HG03469 (cell line): ENCODE data around the gene CABP2.
"Not testable (repeated sequence)": the region's sequence is repeated elsewhere in the genome, so short reads cannot be mapped to it uniquely, and the experiment has no call there.

Source experiments
- ATAC-seq: cut with Tn5 transposase; IDR thresholded peaks from one replicate; pipeline ENCODE4 v1.9.1; 2021; ENCODE audit warnings: mild to moderate bottlenecking, moderate library complexity, moderate number of reproducible peaks; ENCODE audit not compliant: unreplicated experiment

The CABP2 gene

DNA sequence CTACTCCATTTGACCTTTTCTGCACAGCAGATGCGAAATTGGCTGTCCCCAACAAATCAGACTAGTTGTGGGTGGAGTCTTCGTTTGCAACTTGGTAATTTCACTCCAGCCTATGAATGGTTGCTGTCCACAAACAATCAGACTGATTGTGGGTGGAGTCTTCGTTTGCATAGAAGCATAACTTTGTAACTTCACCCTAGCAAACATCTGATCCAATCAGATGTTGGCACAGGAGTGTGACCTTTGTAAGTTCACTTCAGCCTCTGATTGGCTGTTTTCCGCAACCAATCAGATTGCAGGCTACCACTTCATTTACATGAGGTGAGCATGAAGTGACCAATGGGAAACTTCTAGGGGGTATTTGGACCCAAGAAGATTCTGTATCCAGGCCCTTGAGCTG, 16.3 kb upstream of the CABP2 start:
- ATAC-seq, result no peak

DNA sequence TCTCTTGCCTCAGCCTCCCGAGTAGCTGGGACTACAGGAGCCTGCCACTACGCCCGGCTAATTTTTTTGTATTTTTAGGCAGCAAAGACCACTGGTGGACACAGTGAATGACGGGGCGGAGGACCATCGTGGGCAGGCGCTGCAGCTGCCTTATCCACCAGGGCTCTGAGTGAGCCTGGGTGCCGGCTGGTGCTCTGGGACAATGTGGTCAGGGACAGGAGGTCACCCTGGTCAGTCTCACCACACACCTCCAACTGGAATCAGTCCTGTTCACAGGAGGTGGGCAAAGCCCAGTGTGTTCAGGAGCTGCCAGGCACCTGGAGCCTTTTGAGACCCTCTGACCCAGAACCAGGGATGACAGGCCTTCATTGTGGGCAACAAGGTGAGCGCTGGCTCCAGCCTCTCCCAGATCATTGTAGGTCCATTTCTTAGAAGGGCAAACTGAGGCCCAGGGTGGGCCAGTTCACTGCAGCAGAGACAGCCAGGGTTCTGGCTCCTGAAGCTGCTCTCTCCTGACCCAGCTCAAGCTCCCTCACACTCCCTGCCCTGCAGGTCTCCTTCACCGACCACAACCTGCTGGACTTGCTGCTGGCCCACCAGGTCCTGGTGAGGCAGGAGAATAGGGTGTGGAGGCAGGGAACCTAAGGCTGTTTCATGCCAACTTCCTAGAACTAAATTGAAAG, 15.7 kb upstream of the CABP2 start:
- ATAC-seq, result no peak

DNA sequence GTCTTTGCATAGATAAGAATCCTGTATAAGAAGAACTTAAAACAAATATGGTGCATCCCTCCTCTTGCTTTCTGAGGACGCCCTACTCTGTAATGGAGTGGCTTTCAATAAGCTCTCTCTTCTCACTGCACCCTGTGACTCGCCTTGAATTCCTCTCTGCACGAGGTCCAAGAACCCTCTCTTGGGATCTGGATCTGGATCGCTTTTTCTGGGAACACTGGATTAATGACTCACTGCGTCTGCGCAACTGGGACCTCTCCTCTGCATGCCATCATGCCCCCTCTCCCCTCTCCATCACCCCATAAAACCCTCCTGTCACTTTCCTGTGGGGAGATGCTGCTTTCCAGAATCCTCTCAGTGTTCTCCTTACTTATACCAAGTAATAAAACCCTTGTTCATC, 15.1 kb upstream of the CABP2 start:
- ATAC-seq, result no peak

DNA sequence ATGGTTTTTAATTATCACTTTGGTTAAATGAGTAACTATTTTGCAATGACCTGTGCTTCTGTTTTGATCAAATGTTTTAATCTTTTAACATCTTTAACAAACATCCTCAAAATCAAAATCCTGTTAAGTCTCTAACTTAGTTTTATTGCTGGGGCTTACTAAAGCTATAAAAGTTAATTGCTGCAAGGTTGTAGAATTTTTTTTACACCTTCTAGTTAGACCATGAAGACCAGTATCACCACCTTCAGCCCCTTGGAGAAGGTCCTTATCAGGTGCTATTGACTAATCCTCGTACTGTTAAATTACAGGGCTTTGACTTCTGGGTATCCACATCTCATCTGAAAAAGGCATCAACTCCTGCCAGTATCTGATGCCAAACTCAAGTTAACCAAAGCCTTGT, 12.3 kb upstream of the CABP2 start:
- no peak for ATAC-seq

DNA sequence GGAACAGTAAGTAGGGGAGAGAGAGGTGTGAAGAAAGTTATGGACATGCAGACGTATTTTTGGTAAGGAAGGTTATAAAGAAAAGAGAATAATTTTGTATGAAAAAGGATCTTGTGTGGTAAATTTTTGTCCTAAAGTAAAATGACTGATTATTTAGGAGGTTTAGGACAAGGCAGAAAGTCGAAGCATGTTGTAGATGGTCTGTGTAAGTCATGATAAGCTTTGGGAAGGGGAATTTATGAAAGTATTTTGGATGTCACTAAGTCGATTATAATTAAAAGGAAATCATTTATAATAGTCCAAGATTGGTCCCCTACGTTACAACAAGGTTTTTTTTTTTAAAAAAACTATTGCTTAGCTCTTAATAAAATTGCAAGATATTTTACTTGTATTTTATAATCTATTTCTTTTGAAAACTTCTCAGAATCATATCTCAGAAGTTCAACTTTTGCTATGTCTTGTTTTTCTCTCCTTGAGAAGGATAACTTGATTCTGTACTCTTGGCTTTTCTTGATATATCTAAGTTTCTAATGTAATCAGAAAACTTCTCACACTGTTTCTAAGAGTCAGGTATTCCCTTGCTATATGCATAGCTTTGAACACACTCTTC, 10.9 kb upstream of the CABP2 start:
- ATAC-seq, result no peak

DNA sequence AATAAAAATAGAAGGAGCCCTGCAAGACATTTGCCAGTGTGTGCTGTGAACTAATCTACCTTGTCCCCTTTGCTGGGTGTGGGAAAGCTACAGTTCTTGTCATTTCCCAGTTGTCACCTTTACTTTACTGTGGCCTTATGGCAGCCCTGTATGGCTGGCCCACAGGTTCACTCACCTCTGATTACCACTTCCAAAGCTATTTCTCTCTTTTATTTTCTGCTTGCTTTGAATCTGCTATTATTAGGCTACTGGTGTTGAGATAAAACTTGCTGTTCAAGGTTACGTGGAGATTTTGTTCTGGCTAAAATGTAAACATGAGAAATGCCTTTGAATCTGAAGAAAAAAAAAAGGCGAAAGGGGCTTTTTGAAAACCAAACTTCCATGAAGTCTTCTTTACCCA, 9.6 kb upstream of the CABP2 start:
- no peak for ATAC-seq

DNA sequence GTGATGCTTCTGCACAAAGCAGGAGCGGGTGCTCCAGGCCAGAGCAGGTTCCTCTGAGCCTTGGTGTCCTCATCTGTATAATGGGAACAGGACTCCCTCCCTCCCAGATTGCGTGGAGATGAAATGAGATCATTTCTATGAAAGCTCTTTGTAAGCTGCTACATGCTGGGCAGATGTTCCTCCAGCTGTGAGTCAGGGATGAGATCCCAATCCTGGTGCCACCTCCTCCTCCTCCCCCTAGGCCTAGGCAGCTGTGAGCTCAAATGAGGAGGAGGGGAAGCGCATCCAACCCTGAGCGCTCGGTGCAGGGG, 7.0 kb upstream of the CABP2 start:
- no peak for ATAC-seq

DNA sequence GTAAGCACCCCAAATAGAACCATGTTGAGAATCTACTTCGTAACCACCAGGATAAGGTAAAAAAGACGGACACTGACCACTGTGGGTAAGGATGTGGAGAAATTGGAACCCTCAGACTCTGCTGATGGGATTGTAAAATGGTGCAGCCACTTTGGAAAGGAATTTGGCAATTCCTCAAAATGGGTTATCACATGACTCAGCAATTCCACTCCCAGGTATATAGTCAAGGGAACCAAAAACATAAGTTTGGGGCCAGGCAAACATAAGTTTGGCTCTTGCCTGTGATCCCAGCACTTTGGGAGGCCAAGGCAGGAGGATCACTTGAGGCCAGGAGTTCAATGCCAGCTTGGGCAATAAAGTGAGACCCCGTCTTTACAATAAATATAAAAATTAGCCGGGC, 5.1 kb upstream of the CABP2 start:
- no peak for ATAC-seq

DNA sequence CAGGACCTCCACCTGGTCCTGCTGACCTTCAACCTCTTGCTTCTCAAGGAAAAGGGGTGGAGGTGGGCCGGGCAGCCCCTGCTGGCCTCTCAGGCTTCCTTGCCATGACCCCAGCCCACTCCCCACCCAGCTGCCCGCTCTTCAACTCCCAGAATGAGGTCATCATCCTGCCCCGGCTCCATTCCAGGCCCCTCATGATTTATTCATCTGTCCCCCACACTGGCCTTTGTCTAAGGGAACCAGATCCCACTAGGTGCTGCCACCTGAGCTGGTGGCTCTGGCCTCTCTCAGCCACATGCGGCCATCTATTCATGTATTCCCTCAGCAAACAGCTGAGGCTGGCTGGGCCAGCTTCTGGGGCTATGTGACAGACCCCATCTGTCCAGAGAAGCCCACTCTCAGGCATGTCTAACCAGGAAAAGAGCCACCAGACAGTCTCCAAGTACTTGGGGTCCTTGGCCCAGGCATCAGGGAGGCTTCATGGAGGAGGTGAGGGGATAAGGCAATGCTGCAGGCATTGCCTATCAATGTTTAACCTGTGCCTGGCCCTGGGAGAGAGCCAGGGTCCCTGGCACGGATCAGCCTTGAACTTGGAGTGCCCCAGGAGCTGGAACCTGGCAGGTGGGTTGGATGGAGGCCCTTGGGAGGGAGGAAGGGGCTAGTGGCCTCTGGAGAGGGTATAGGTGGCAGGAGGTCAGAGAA, 2.2 kb upstream of the CABP2 start:
- ATAC-seq, result no peak

DNA sequence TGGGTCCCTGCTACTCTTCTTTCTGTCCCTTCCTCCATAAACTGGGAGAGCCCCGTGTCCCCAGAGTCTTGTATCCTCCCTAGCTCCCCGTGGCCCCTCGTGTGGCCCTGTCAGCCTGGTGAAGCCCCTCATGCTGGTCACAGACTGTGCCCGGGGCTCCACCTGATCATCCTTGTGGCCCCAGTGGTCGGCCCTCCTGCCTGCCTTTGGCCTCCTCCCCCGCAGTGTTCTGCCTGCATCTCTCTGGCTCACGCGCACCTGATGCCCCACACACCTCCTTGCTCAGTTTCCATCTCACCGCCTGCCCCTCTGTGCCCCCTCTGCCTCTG, 1.2 kb upstream of the CABP2 start:
- no peak for ATAC-seq

DNA sequence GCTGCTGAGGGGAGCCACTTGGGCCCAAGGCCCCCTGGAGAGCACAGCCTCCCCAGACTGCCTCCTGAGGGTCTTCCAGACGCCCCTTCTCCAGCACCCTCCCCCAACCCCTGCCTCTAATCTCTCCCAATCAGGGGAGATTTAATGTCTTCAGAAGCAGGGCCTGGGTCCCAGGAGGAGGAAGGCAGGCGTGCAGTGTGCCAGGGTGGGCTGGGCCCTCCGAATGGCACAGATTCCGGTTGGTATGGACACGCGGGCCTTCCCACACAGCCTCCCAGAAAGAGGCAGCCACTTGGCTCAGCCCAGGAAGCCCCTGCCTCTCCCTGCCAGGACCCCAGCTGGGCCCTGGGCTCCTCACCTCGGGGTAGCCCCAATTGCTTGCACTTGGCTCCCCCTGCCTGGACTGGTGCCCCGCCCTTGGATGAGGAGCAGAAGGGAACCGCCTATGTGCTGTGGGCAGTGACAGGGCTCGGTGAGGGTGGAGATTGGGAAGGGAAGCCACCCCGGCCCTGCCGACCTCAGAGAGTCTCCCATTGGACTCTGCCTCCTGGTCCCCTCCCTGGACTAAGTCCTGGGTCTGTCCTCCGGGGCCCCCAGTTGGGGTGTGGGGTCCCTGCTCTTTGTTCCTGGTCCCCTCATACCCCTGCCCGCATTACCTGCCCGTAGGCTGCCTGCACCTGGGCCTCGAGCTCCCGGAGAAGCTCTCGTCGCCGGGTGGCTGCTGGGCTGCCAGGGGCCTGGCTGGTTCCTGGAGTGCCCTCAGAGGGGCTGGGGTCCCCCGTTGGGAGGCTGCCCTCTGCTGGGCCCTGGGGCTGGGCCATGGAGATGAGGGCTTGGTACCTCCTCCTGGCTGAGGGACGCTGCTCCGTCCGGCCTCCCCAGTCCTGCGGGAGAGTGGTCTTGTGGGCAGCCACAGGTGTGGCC, 572 bp upstream of the CABP2 start:
- ATAC-seq, result no peak

DNA sequence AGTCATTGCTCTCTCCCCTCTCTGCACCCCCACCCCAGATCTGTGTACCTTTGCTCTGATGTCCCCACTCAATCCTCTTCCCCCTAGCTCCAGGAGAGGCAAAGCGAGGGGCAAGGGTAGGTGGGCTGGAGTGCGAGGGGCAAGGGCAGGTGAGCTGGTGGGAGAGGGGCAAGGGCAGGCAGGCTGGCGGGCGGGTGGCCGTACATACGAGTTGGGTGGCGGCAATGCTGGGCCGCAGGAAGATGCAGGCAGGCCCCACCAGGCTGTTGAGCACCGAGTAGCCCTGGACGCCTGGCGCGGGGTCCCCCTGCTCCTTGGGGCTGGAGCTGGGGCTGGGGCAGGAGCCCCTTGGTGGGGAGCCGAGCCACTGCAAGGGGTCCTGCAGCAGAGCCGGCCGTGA, 908 bp downstream of the CABP2 start:
- no peak for ATAC-seq

DNA sequence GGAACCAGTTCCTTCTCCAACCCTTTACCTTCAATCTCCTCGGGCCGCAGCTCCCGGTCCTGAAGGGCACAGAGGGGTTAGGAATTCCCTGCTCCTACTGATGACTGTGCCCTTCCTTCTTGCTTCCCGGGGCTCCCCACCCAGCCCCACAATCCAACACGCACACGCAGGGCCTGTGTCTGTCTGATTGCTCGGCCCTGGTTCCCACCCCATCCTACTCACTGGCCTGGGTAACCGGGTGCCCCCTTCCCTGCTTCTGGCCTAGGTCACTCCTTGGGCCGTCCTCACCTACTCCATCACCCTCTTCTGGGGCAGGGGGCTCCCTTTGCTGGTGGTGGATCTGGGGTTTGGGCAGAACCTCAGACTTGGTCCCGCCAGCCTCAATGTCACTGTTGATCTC, 1.3 kb downstream of the CABP2 start:
- ATAC-seq, result no peak

DNA sequence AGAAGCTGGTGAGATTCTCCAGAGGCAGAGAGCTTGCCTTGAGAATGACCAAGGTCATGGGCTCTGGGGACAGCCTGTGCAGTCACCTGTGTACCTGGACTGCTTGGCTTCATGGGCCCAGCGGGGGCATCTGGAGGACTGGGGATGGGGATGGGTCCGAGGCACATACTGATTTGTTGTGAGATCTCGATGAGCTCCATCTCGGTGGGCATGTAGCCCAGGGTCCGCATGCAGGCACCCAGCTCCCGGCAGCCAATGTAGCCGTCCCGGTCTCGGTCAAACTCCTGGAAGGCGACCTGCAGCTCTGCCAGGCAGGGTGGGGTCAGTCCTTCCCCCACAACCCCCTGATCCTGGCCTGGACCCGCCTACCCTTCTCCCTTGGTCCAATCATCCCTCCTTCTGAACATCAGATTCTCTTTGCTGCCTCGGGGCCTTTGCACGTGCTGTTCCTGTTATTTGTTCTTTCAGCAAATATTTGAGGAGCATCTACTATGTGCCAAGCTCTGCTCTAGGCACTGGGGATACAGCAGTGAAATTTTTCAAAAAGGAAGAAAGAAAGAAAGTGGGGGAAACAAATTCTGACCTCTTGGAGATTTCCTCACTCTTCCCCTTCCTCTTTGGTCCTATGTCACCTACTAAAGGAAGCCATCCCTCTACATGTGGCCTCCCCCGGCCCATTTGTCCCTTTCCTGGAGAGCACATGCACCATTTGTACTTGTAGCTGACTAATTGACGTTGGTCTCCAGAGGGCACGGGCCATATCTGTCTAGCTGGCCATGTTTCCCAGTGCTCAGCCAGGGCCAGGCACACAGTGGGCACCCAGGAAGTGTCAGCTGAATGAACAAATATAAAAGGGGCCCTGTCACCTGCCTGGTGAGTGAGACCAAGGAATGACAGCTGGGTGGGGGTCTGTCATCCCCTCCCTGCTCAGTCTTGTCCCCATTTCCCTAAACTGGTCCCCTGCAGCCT, 2.1 kb downstream of the CABP2 start:
- no peak for ATAC-seq

DNA sequence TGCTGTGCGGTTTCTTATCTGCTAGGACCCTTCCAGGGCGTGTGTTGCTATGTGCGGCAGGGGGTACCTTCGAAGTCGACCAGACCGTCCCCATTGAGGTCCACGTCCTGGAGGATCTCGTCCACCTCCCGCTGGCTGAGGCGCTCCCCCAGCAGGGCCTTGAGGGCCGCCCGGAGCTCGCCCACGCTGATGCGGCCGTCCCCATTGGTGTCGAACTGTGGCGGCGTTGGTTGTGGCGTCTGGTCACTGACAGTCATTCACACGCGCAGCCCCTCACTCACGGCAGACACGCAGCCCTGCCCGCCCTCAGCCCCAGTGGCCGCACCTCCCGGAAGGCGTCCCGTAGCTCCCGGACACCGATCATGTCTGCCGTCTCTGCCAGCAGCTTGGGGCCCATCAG, 3.5 kb downstream of the CABP2 start:
- ATAC-seq, result no peak

DNA sequence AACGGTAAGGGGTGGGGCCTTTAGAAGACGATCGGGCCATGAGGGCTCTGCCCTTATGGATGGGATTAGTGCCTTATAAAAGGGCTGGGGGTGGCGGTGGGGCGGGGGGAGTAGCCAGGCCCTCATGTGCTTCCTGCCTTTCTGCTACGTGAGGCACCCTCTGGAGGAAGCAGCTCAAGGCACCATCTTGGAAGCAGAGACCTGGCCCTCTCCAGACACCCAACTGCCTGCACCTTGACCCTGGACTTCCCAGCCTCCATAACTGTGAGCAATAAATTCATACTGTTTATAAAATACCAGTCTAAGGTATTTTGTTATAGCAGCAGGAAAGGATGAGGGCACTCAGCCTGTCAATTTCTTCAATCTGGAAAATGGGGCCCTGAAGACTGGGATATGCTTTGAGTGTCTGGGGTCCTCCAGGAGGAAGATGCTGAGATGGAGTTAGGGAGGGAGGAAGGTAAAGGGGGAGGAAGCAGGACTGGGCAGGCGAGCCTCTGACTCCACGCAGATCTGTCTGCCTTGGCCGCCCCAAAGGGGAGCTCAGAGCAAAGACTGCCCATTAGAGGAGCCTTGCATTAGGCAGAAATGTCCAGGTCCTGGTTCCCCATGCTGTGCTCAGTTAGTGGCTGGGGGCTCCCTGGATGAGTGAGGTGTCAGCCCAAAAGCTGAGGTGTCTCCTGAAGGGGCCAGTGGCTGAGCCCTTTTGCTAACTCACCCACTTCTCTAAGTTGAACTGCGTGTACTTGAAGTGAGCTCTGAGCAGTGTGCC, 5.3 kb downstream of the CABP2 start:
- no peak for ATAC-seq

DNA sequence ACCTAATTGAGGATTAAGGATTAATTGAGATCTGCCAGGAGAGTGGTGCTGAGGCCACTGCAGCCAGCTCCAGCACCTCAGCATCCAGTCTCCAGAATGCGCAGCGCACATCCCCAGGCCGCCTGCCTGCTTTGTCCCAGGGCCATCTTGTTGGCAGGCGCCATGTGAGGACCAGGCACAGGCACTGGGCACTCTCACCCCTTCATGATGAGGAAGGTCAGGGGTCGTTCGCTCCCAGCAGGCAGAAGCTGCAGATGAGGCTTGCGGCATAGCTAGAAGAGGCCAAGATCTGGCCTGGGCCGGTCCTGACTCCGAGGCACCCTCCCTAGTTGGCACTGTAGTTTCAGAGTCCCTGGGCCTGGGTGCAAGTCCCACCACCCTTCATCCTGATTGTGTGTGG, 6.4 kb downstream of the CABP2 start:
- no peak for ATAC-seq

DNA sequence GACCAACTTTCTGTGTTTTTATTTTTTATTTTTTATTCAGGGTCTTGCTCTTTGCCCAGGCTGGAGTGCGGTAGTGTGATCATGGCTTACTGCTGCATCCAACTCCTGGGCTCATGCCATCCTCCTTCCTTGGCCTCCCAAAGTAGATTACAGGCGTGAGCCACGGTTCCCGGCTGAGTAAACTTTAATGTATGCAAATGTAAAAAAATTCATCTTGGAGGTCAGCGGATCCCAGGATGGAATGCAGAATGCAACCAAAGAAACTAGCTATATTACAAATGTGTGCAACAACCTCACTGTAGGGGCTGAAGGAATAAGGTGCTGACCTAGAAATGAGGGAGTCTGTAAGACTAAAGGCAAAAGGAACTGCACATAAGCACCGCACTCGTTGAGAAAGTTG, 9.1 kb downstream of the CABP2 start:
- ATAC-seq, result no peak

DNA sequence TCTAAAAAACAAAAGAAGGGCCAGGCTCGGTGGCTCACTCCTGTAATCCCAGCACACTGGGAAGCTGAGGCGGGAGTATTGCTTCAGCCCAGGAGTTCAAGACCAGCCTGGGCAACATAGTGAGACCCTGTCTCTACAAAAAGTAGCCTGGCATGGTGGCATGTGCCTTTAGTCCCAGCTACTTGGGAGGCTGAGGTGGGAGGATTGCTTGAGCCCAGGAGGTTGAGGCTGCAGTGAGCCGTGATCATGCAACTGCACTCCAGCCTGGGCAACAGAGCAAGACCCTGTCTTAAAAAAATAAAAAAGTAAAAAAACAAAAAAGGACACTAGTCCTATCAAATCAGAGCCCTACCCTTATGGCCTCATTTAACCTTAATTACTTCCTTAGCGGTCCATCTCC, 11.7 kb downstream of the CABP2 start:
- not testable (repeated sequence) for ATAC-seq

DNA sequence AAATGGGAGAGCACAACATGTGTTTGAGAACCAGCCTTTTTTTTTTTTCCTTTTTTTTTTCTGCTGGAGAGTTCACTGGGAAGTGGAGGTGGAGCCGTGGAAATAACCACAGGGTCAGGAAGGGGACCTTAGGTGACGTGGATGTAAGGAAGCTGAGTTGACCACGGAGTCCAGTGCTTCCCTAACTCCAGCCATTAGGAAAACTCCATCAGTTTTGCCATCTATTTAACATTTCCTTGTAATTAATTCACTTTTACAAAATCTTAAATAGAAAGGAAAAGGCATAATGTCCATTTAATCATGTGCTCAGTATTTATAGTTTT, 13.3 kb downstream of the CABP2 start:
- ATAC-seq, result no peak
